Activated CD4-positive, alpha-beta T cell treated with anti-CD3 and anti-CD28 coated beads for 48 hours (primary cell): ENCODE data around the gene CYP2J2.
"Not testable (repeated sequence)": the region's sequence is repeated elsewhere in the genome, so short reads cannot be mapped to it uniquely, and the experiment has no call there.

Source experiments
- DNase-seq: peaks from one replicate; pipeline ENCODE4 v3.0.0-alpha.2; 2020

The CYP2J2 gene, protein sequence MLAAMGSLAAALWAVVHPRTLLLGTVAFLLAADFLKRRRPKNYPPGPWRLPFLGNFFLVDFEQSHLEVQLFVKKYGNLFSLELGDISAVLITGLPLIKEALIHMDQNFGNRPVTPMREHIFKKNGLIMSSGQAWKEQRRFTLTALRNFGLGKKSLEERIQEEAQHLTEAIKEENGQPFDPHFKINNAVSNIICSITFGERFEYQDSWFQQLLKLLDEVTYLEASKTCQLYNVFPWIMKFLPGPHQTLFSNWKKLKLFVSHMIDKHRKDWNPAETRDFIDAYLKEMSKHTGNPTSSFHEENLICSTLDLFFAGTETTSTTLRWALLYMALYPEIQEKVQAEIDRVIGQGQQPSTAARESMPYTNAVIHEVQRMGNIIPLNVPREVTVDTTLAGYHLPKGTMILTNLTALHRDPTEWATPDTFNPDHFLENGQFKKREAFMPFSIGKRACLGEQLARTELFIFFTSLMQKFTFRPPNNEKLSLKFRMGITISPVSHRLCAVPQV

DNA sequence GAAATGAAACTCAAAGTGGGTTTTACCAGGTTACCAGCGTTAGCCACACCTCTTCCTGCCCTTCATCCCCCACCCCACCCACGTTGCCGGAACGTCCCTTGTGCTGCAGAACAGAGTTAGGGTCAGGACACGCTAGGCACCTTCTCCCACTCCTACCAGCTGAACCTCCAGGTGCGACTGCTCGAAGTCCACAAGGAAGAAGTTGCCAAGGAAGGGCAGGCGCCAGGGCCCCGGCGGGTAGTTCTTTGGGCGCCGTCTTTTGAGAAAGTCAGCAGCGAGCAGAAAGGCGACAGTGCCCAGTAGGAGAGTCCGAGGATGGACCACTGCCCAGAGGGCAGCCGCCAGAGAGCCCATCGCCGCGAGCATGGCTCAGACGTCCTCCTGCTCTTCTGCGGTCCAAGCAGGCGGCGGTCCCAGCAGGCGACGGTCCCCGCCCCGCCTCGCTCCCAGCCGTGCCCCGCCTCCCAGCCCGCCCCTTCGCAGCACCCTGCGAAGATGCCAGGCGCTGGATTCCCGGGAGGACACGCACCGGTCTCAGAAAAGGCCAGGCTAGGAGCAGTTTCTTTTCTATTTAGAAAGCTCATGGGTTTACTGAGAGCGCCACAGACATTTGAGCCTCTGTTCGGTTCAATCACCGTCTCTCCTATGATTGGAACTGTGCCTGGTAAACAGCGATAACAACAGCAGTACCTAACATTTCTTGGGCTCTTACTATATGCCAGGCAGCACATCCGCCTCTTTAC lies at the start of gene CYP2J2:
Gene CYP2J2, minus strand, starts transcription at position 393 of the 743 bp plus-strand sequence. Its CDS starts 27 bp downstream, at position 366.
- peak; percentile 46 for DNase-seq

DNA sequence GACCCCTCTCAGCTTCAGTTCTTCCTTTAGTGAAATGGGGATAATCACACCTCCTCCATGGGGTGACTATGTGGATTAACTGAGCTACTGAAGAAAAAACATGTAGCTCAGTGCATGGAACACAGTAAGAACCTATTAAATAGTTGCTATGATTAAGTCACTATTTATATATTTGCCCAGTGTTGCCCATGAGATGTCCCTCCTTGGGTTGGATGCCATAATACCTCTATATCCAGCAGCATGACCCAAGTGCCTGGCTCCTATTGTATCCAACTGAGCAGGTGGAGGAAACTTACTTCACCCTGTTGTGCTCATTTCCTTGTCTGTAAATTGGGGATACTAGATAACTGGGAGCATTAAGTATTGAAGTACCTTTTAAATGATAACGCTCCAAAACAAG lies 47.1 kb upstream of the CYP2J2 start:
- DNase-seq, result no peak

DNA sequence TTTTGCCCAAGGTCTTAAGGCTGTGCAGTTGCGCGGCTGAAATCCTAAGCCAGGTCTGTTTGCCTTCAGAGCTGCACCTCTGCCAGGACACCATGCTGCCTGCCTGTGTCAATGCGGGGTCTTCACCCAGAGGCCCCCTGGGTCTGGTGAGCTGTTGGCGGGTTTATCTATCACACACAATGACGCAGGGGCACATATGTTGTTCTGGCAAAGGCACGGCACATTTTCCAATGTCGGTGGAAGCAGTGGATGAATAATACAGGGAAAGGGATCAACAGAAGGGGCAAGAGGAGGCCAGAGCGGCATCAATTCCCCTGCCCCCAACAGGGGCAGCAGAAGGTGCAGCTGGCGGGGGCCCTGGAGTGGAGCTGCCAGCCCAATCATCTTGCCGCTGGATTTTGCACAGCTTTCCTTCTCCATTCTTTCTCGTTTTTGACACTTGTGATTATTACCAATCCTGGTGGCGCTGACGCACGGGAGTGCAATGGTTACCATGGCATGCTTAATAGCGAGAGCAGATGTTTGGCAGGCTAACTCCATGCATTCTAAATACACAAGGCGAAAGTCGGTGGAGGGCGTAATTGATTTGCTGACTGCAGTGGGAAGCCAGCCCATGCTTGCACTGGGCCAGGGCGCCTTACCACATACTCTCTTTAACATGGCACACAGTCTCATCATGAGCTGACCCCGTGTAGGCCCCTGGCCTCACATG lies 45.8 kb upstream of the CYP2J2 start:
- no peak for DNase-seq

DNA sequence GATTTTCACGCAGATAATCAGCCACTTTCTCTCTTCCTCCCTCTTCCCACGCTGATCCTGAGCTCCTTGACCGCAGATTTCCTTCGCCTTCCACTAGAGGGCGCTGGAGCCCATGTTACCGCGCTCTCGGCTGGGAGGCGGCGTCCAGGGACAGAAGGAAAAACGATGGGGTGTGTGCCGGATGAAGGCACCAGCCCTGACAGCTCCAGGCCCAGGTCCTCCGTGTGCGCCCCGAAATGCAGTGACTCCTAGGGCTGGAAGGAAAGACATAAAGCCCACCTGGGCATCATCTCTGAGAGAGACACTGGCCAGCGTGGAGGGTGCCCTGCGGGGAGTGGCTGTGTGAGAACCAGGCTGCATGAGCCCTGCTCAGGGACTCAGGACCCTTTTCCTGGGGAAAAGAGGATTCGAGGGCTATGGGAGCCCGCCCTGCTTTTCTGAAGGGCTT lies 44.9 kb upstream of the CYP2J2 start:
- DNase-seq, result peak; percentile 68

DNA sequence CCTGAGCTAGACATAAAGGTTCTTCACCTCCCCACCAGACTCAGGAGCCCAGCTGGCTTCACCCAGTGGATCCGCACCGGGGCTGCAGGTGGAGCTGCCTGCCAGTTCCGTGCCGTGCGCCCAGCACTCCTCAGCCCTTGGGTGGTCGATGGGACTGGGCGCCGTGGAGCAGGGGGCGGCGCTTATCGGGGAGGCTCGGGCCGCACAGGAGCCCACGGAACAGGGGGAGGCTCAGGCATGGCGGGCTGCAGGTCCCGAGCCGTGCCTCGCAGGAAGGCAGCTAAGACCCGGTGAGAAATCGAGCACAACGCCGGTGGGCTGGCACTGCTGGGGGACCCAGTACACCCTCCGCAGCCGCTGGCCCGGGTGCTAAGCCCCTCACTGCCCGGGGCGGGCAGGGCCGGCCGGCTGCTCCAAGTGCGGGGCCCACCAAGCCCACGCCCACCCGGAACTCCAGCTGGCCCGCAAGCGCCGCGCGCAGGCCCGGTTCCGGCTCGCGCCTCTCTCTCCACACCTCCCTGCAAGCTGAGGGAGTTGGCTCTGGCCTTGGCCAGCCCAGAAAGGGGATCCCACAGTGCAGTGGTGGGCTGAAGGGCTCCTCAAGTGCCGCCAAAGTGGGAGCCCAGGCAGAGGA lies 43.1 kb upstream of the CYP2J2 start:
- not testable (repeated sequence) for DNase-seq

DNA sequence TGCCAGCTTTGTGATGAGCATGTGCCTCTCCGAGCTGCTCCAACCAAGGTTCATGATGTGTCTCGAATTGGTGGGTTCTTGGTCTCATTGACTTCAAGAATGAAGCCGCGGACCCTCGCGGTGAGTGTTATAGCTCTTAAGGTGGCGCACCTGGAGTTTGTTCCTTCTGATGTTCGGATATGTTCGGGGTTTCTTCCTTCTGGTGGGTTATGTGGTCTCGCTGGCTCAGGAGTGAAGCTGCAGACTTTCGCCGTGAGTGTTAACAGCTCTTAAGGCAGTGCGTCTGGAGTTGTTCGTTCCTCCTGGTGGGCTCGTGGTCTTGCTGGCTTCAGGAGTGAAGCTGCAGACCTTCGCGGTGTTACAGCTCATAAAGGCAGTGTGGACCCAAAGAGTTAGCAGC lies 42.2 kb upstream of the CYP2J2 start:
- not testable (repeated sequence) for DNase-seq

DNA sequence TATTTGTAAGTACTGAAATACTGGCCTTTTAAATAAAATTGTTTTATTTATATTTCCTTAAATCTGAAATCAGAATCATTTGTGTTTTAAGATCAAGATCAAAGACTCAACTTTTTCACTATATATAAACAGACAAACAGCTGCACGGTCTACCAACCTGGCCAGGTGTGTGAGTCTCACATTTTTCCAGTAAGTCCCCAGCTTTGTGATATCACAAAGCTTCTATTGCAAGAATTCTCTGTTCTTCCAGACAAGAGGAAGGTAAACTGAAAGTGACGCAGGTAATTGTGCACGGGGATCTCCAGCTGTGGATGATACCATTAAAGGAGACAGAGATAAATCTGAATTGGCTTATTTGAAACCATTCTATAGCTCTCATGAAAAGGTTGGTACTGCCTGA lies 41.2 kb upstream of the CYP2J2 start:
- DNase-seq, result no peak

DNA sequence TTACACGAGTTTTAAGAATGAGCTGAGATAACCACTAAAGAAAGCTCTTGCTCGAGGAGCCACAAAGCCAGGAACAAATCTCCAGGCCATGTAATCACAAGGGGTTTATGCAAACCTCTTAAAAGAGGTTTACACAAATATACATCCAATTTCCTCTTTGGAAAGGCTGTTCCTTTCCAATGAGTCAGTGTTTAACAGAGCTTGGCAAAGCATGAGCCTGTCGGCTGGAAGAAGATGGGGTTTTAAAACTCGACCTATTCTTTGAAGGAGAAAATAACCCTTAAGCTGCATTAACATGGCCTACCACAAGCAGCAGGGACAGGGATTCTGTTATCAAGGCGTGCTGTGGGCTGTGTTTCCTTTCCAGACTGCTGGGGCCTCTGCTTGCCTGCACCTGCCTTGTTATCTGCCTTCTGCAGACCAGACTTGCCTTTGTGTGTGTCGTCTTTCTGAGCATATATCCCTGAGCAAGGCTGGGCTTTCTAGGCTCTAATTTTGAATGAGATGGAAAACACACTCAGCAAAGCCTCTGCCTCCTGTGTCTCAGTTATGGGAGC lies 40.6 kb upstream of the CYP2J2 start:
- DNase-seq, result no peak

DNA sequence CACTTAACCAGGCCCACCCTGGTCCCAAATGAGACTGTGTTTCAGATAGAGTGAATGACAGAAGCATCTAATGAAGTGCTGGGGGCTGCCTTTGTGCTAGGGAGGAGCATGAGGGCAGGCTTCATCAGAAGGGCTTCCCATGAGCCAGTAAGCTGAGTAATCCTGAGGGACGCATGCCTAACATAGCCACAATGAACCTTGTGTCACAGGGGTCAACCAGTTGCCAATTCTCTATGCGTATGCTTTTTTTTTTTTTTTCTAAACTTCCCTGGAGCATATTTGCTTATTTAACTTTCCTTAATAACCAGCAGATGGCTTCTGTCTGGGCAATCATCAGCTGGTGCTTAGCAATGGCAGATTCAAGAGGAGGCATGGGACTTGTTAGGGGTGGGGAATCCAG lies 25.5 kb upstream of the CYP2J2 start:
- DNase-seq, result no peak

DNA sequence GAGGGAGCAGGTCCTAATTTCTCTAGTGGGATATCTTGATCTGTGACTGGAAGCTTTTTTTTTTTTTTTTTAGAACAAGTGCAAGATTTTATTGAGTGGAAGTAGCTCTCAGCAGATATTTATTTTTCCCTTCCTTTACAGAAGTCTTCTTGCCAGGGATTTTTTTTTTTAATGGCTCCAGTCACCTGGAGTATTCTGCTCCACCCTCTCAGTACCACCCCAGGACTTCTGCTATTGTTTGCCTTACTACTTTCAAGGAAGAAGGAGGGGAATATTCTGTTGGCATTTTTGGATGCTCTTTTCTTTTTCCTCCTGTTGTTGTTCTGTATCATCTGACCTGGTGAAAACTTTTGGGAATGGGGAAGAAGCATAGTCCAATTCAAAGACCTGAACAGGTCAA lies 23.1 kb upstream of the CYP2J2 start:
- DNase-seq, result no peak

DNA sequence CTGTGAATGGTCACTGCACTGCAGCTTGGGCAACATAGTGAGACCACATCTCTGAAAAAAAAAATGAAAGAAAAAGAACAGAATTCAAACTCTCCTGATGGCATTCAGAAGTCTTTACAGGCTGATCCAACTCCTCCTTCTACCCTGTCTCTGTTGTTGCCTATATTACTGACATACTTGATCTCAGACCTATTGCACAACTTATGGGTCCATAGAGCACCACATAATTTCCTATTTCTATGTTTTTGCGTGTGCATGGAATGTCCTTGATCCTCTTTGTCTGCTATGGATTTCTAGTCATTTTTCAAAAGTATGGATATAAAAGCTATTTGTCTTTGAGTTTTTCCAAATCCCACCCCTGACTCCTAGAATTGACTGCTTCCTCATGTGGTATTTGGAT lies 22.4 kb upstream of the CYP2J2 start:
- DNase-seq, result no peak

DNA sequence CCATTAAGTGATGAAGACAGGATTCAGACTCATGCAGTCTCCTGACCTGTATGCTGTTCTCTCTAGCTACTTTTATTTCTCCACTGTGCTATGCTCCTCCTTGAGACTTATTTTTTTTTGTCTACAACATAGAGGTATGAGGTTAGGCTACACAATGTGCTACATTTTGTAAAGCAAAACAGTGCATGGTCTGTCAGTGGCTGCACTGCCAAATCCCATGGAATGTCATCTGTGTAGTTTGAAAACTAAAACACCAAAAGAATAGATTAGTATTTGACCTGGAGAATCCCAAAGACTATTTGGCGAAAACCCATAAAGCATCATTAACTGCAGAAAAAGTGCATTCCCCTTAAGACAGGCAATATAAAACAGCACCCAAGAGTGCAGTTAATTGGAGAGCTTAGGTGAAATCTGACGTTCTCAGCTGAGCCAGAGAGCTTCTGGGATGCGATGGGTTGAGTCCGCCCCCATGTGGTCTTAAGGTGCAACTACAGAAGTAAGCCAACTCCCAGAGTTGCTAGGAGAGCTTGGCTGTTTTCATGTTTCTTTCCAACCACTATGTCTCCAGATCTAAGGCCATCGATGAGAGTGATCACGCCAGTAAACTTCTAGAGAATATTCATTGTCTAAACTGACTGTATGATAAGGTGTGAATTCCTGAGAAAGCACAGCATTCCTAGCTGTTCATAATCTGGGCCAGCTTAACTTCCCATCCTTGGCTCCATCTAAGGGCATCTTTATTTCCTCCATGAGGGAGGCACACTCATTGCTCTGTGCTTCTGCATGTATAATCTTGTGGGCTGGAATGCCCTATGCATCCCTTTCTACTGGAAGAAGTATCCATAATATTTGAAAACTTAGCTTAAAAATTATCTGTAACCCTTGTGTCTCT lies 20.7 kb upstream of the CYP2J2 start:
- DNase-seq, result peak; percentile 61

DNA sequence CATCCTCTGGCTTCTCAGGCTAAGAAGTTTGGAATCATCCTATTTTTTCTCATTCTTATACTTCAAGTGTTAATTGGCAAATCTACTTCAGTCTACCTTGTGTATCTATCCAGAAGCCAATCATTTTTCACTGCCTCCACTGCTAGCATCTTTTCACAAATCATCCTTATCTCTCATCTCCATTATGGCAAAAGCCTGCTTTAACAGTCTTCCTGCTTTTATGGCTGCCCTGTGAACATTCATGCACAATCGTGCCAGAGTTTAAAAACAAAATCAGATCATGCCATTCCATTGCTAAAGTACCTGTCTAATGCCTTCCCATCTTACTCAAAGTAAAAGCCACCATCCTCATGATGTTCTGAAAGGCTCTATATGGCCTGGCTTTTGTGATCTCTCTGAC lies 19.2 kb upstream of the CYP2J2 start:
- DNase-seq, result no peak

DNA sequence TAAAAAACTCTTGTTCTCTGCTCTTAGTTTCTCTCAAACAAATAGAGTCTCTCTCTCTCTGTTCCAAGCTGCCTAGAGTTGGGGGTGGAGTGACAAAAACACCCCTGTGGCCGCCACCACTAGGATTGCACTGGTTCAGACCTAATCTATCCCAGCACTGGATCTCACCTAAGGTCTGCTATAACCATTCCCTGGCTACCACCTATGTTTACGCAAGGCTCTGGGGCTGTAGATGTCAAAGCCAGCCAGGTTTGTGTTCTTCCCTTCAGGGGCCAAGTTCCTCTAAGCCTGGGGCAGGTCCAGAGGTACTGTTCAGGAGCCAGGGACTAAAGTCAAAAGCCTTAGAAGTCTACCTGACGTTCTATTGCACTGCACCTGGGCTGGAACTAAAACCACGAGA lies 12.8 kb upstream of the CYP2J2 start:
- DNase-seq, result no peak

DNA sequence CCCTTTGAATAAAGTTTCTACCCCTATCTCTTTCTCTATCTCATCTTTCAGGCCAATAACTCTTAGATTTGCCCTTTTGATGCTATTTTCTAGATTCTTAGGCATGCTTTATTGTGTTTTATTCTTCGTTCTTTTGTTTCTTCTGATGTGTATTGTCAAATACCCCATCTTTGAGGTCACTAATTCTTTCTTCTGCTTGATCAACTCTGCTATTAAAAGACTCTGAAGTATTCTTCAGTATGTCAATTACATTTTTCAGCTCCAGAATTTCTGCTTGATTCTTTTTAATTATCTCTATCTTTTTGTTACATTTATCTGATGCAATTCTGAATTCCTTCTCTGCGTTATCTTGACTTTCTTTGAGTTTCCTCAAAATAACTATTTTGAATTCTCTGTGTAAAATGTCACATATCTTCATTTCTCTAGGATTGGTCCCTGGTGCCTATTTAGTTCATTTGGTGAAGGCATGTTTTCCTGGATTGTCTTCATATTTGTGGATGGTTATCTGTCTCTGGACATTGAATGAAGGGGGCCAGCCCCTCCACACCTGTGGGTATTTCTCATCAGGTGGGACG lies 11.2 kb upstream of the CYP2J2 start:
- DNase-seq, result no peak

DNA sequence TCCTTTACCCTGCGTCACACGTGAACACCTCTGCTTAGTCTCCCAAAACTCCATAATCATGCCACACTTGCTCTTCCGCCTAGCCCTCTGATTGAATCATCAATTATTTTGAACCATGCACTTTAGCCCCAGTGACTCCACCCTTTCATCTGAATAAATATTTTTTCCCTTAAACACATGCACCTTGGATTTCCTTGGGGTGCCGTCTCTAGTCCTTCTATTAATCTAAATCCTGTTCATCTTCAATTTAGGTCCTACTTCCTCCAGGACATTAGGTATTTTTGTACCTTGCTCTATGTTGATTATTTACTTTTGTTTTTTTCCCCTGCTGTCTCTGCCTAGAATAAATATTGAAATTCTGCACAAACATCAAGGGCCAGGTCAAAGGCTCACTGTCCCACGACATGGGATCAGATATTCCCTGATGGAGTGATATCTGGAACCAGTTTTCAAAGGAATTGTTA lies 9.8 kb upstream of the CYP2J2 start:
- no peak for DNase-seq

DNA sequence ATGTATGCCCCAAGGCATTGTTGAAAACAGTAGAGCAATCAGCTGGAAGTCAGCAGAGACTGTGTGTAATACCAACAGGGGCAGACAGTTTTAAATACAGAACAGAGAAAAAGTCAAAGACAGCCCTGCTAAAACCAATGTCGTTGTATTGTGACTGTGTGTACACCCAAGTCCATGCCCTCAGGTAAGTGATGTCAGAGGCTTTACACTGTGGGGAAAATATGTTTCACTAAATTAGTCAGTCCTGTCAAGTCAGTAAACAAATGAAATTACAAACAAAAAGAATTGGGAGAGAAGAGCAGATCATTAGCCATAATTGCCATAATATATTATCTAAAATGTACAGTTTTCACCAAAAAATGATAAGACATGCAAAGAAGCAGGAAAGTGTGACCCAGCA lies 2.4 kb upstream of the CYP2J2 start:
- no peak for DNase-seq

DNA sequence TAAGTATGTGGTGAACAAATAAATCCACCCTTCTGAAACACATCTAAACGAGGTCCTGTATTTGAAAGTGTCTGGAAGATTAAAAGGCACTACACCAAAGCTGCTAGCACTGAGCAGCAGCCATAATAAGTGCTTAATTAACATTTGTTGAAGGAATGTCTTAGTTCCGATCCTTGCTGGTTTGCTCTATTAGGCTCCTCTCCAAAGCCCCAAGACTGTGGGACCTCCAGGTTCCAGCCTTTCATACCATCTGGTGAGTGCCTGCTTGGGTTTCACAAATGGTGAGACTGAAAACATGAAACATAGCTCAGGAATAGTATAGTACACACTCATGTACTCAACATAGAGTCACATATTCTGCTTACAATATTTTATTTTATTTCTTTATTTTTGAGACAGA lies 640 bp upstream of the CYP2J2 start:
- no peak for DNase-seq

DNA sequence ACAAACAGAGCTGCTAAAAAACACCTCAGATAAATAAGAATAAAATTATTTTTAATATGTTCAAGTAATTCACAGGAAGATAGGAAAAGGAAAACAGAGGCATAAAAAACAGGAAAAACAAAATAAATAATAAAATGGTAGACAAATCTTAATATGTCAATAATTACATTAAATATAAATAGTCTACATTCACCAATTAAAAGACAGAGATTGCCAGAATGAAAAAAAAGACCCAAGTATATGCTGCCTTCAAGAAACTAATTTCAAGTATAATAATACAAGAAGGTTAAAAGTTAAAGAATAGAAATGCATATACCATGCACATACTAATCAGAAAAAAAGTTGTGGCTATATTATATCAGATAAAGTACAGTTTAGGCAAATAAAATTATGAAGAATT lies 1.9 kb downstream of the CYP2J2 start:
- no peak for DNase-seq

DNA sequence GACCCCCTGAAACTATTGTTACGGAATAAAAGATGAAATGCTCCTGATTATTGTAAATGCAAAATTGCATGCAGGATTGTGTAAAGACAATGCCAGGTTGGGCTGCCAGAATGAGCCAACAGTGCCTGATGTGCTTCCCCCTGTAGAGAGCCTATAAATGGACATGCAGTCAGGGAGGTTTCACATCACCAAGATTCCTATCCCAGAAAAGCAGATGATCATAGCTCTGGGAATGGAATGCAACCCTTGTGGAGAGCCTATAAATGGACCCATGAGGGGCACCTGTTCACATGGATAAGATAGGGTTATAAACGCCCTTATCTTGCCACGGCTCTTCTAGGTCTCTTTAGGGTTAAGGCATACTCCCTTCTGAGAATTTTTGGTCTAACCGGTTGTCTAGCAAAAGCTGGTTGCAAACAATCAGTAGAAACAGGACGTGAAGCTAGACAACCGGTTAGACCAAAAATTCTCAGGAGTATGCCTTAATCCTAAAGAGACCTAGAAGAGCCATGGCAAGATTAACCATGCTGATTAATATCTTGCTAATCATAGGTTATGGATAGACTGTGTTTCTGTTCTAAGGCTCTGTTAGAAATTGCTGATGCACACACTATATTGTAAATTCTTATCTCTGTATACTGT lies 5.2 kb downstream of the CYP2J2 start:
- DNase-seq, result not testable (repeated sequence)

DNA sequence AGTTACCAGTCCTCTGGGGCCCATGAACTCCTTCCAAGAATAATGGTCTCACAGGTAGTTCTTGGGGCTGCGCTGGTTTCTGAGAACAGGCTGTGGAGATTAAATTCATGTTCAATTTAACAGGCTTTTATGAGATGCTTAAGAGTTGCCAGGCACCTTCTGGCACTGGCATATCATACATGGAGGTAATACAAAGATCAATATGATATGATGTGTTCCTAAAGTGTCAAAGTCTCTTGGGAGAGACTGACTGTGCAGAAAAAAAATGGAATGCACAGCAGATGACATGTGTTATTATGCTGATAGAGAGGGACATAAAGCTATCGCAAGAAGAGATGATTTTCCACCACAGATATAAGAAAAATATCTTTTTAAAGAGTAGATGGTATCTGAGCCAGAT lies 6.8 kb downstream of the CYP2J2 start:
- DNase-seq, result no peak
